Fibroblast of lung (primary cell): ENCODE results near the gene LDLRAD1. TPM values are rescaled to one million over a fixed set of nuclear protein-coding genes. Genes with fewer than 3 reads are reported as not detected.
A peak's percentile ranks its signal among the peaks of the same experiment; 100 is the strongest.
"Not testable (repeated sequence)": the region's sequence is repeated elsewhere in the genome, so short reads cannot be mapped to it uniquely, and the experiment has no call there.

Experiments used
- DNase-seq, 2 donors: peaks; one replicate each; pipeline versions ENCODE4 v3.0.0 to v3.0.0-alpha.2; 2010; ENCODE audit warnings: low read depth in 2 of 2
- H2AFZ ChIP-seq: 2 replicates; pipeline ENCODE4 v1.5.1; 2012; ENCODE audit warnings: low read length, control low read depth, inconsistent platforms
- H3K27ac ChIP-seq: 2 replicates; pipeline ENCODE4 v1.5.1; 2011; ENCODE audit warnings: low read length, control low read depth; ENCODE audit not compliant: insufficient read depth
- H3K27me3 ChIP-seq: 2 replicates; pipeline ENCODE4 v1.5.1; 2011; ENCODE audit warnings: mild to moderate bottlenecking, low read length; ENCODE audit not compliant: control insufficient read depth, insufficient read depth
- H3K36me3 ChIP-seq: 2 replicates; pipeline ENCODE4 v1.5.1; 2011; ENCODE audit warnings: low read length; ENCODE audit not compliant: control insufficient read depth, insufficient read depth
- H3K4me1 ChIP-seq: 2 replicates; pipeline ENCODE4 v1.5.1; 2011; ENCODE audit warnings: low read length; ENCODE audit not compliant: control insufficient read depth, insufficient read depth; ENCODE audit errors: extremely low read depth
- H3K4me2 ChIP-seq: 2 replicates; pipeline ENCODE4 v1.5.1; 2011; ENCODE audit warnings: low read length, control low read depth; ENCODE audit not compliant: insufficient read depth; ENCODE audit errors: extremely low read depth
- H3K4me3 ChIP-seq, 4 experiments: fragments of 200-600 bp in 1 of 4; sonication (generic) in 1 of 4; replicated peaks in 1 of 4; 2 replicates each; pipeline ENCODE4 v1.5.1; 2011 to 2016; ENCODE audit warnings: low read length in 4 of 4, low read depth in 3 of 4, mild to moderate bottlenecking in 3 of 4, control low read depth in 2 of 4, inconsistent platforms in 1 of 4, mixed read lengths in 1 of 4; ENCODE audit not compliant: insufficient read depth in 1 of 4; ENCODE audit errors: control extremely low read depth in 1 of 4
- H3K79me2 ChIP-seq: 2 replicates; pipeline ENCODE4 v1.5.1; 2012; ENCODE audit warnings: mild to moderate bottlenecking, low read length, inconsistent platforms; ENCODE audit not compliant: control insufficient read depth, insufficient read depth
- H3K9ac ChIP-seq: 2 replicates; pipeline ENCODE4 v1.5.1; 2011; ENCODE audit warnings: mild to moderate bottlenecking, low read length, control low read depth; ENCODE audit not compliant: insufficient read depth
- H3K9me3 ChIP-seq: 2 replicates; pipeline ENCODE4 v1.5.1; 2012; ENCODE audit warnings: low read depth, low read length; ENCODE audit not compliant: control insufficient read depth, insufficient read depth
- H4K20me1 ChIP-seq: 2 replicates; pipeline ENCODE4 v1.5.1; 2011; ENCODE audit warnings: low read length; ENCODE audit not compliant: control insufficient read depth, insufficient read depth; ENCODE audit errors: extremely low read depth
- EZH2 ChIP-seq: IDR thresholded peaks from 2 replicates; pipeline ENCODE4 v1.5.1; 2012; ENCODE audit warnings: low read length, control low read depth, mild to moderate bottlenecking; ENCODE audit errors: missing control alignments
- polyA plus RNA-seq, 2 donors: library from polyadenylated mRNA; depleted of rRNA in 1 of 2; stranded (reverse) in 1 of 2; unstranded in 1 of 2; fragments of >200 nt; gene quantifications; 2 replicates each; pipeline ENCODE4 v1.2.1, GENCODE V29; 2011 to 2012; ENCODE audit warnings: missing spikeins in 1 of 2
- total RNA-seq: library from RNA; depleted of rRNA; stranded (reverse); fragments of >200 nt; gene quantifications from 2 replicates; pipeline ENCODE4 v1.2.1, GENCODE V29; 2014
- TF ChIP-seq, protein P1 (sequence below), 2 donors: IDR thresholded peaks in 1 of 2; conservative IDR thresholded peaks in 1 of 2; 1 replicate in 1 of 2; 2 replicates in 1 of 2; pipeline ENCODE4 v1.5.1; 2011 to 2012; ENCODE audit warnings: low read length in 2 of 2, control low read depth in 1 of 2, inconsistent platforms in 1 of 2, low read depth in 1 of 2, mild to moderate bottlenecking in 1 of 2

The LDLRAD1 gene
- total and polyA plus RNA-seq, 2 donors (not counting 1 experiment from before 2014, with no cell fraction given): not detected

DNA sequence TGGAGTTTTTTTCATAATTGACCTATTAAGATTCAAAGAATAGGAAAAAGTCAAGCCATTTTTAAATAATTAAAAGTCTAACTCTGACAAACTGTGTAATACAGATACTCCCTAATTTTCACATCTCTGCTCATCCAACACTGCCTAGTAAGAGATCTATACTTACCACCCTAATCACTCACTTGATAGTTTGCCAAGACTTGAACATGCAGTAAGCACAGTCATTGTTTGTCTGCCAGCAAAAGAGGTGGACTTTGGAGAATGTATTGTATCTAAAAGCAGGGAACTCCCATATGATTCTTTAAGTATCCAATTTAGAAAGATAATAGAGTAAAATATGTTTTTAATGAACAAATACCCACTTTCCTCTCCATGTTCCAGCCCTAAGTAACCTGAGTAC, 19.5 kb upstream of the LDLRAD1 start:
- H3K27ac ChIP-seq: no peak overlapping the region
- H3K79me2 ChIP-seq: no peaks in the 10 kb centered on the region
- H3K4me2 ChIP-seq: no peak overlapping the region
- no peak overlapping the region for H3K9ac ChIP-seq
- DNase-seq: peak; percentile 17 to 51
- H3K36me3 ChIP-seq: peaks cover 3% of the 10 kb centered on the region
- H3K27me3 ChIP-seq: no peaks in the 10 kb centered on the region
- no peaks in the 10 kb centered on the region for H4K20me1 ChIP-seq
- H2AFZ ChIP-seq: no peak overlapping the region
- TF ChIP-seq, protein P1, sequence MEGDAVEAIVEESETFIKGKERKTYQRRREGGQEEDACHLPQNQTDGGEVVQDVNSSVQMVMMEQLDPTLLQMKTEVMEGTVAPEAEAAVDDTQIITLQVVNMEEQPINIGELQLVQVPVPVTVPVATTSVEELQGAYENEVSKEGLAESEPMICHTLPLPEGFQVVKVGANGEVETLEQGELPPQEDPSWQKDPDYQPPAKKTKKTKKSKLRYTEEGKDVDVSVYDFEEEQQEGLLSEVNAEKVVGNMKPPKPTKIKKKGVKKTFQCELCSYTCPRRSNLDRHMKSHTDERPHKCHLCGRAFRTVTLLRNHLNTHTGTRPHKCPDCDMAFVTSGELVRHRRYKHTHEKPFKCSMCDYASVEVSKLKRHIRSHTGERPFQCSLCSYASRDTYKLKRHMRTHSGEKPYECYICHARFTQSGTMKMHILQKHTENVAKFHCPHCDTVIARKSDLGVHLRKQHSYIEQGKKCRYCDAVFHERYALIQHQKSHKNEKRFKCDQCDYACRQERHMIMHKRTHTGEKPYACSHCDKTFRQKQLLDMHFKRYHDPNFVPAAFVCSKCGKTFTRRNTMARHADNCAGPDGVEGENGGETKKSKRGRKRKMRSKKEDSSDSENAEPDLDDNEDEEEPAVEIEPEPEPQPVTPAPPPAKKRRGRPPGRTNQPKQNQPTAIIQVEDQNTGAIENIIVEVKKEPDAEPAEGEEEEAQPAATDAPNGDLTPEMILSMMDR (conservative IDR thresholded peaks at IDR 0.05 in 1 of 2, IDR thresholded peaks at IDR 0.05 in 1 of 2; ENCODE audit: low read depth in 1 of 2, low read length in 2 of 2): no peak
- TF ChIP-seq EZH2: no peak
- no peaks in the 10 kb centered on the region for H3K9me3 ChIP-seq
- no peaks in the 10 kb centered on the region for H3K4me1 ChIP-seq
- no peak overlapping the region for H3K4me3 ChIP-seq

DNA sequence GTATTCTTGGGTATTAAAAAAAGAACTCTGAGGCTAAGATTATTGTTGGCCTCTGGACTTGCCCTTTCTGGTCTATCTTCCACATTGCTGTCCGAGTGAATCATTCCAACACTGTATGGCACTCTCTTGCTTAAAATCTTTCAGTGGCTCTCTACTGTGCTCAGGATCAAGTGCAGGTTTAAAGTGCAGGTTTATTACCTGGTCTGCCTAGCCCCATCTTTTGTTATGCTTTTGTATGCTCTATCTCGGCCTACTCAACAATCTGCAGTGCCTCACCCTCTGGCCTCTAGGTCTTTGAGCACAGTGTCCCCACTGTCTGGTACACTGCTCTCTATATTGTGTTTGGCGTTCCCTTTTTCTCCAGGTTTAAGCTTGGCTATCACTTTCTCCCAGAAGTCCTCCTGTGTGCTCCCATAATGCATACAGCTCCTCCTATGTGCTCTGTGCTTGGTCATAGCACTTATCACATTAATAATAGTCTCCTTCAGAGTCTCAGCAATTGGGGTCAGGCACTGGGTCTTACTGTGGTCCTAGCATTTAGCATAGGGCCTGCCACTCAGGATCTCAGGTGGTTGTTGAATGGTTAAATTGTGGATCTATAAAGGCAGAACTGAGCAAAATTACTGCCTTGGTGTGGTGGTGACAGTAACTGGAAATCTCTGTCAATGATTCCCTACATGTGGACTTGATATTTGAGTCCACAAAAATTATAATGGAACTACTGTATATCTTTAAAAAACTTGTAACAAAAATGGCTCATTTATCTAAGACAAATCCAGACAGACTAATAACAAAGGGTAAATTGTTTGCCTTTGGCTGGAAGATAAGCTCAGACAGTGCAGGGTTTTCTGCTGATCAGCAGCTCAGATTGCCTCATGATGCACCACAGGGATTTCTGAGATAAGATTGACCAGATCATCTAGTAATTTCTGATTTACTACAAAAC, 10.6 kb upstream of the LDLRAD1 start:
- H4K20me1 ChIP-seq: no peaks in the 10 kb centered on the region

DNA sequence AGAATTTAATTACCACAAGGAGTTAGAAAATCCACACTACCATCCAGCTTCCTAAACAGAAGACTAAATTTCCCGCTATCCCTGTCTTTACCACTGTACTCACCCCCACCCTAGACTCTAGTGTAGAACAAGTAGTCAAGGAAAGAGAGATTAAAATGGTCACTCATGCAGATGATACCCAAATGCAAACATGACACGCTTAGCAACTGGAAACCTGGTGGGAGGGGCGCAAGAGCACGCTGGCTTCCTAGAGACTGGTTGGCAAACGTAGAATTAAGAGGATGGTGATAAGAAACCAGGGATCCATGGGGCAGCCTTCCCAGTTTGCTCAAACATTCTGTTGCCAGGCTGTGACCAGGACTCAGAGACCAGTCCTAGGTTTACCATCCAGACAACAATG, 9.9 kb upstream of the LDLRAD1 start:
- Histone ChIP-seq H3K9ac (no peak overlapping the region), H2AFZ (no peak overlapping the region), H4K20me1 (no peaks in the 10 kb centered on the region), H3K9me3 (no peaks in the 10 kb centered on the region), H3K27me3 (no peaks in the 10 kb centered on the region), H3K4me2 (no peak overlapping the region), H3K79me2 (no peaks in the 10 kb centered on the region), H3K4me3 (no peak overlapping the region), H3K4me1 (no peaks in the 10 kb centered on the region), H3K27ac (no peak overlapping the region), H3K36me3 (no peaks in the 10 kb centered on the region)
- TF ChIP-seq EZH2: no peak
- TF ChIP-seq, protein P1 (conservative IDR thresholded peaks at IDR 0.05 in 1 of 2, IDR thresholded peaks at IDR 0.05 in 1 of 2; ENCODE audit: low read depth in 1 of 2, low read length in 2 of 2): no peak
- peak in 1 of 2 donors; percentile 32 for DNase-seq

More for the DNA sequence above, 10.6 kb upstream of the LDLRAD1 start:
- Histone ChIP-seq H3K4me1 (no peaks in the 10 kb centered on the region), H3K4me2 (no peak overlapping the region), H3K4me3 (no peak overlapping the region), H3K9me3 (no peaks in the 10 kb centered on the region), H3K27ac (no peak overlapping the region), H2AFZ (no peak overlapping the region), H3K79me2 (no peaks in the 10 kb centered on the region), H3K9ac (no peak overlapping the region), H3K27me3 (no peaks in the 10 kb centered on the region), H3K36me3 (no peaks in the 10 kb centered on the region)
- no peak for TF ChIP-seq EZH2
- TF ChIP-seq, protein P1 (conservative IDR thresholded peaks at IDR 0.05 in 1 of 2, IDR thresholded peaks at IDR 0.05 in 1 of 2; ENCODE audit: low read depth in 1 of 2, low read length in 2 of 2): no peak
- DNase-seq: peak in 1 of 2 donors; percentile 37

DNA sequence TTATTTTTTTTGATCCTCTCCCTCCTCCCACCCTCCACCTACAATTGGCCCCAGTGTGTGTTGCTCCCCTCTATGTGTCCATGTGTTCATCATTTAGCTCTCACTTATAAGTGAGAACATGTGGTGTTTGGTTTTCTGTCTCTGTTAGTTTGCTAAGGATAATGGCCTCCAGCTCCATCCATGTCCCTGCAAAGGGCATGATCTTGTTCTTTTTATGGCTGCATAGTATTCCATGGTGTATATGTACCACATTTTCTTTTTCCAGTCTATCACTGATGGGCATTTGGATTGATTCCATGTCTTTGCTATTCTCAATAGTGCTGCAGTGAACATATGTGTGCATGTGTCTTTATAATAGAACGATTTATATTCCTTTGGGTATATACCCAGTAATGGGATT, 6.8 kb upstream of the LDLRAD1 start:
- H3K36me3 ChIP-seq, H2AFZ ChIP-seq, H3K4me2 ChIP-seq, DNase-seq, H3K79me2 ChIP-seq, H4K20me1 ChIP-seq, H3K4me3 ChIP-seq, H3K9ac ChIP-seq, H3K27ac ChIP-seq, H3K4me1 ChIP-seq, H3K9me3 ChIP-seq, H3K27me3 ChIP-seq: not testable (repeated sequence)
